Aorta (tissue), 5 donors: ENCODE data around the gene C21orf58. TPM values are rescaled to one million over a fixed set of nuclear protein-coding genes. Genes with fewer than 3 reads are reported as not detected.

Source experiments
- ATAC-seq: fragments of 200-7000 bp; cut with Tn5 transposase; one replicate; pipeline ENCODE4 v1.9.1; 2022; ENCODE audit warnings: moderate library complexity; ENCODE audit not compliant: low FRiP score
- DNase-seq, 2 donors: peaks; one replicate each; pipeline ENCODE4 v3.0.0-alpha.2; 2020
- H3K27ac ChIP-seq, 2 donors: one replicate each; pipeline ENCODE4 v1.5.1; 2013; ENCODE audit warnings: low read length in 2 of 2, mild to moderate bottlenecking in 2 of 2, moderate library complexity in 2 of 2, control low read depth in 1 of 2, inconsistent platforms in 1 of 2, low read depth in 1 of 2
- H3K27me3 ChIP-seq, 2 donors: one replicate each; pipeline ENCODE4 v1.6.1; 2013; ENCODE audit warnings: control low read depth in 1 of 2, low read length in 1 of 2, mild to moderate bottlenecking in 1 of 2, moderate library complexity in 1 of 2; ENCODE audit not compliant: insufficient read depth in 2 of 2, control insufficient read depth in 1 of 2
- H3K36me3 ChIP-seq, 2 donors: one replicate each; pipeline ENCODE4 v1.6.1; 2013; ENCODE audit warnings: control low read depth in 1 of 2, low read length in 1 of 2, mild to moderate bottlenecking in 1 of 2; ENCODE audit not compliant: insufficient read depth in 2 of 2, control insufficient read depth in 1 of 2
- H3K4me1 ChIP-seq, 2 donors: one replicate each; pipeline ENCODE4 v1.6.1; 2013; ENCODE audit warnings: low read length in 2 of 2, control low read depth in 1 of 2, mild to moderate bottlenecking in 1 of 2, moderate library complexity in 1 of 2; ENCODE audit not compliant: insufficient read depth in 2 of 2, control insufficient read depth in 1 of 2
- H3K4me3 ChIP-seq, 2 donors: one replicate each; pipeline ENCODE4 v1.5.1; 2013; ENCODE audit warnings: low read length in 2 of 2, control low read depth in 1 of 2, mild to moderate bottlenecking in 1 of 2
- H3K9me3 ChIP-seq: one replicate; pipeline ENCODE4 v1.6.1; 2013; ENCODE audit warnings: mild to moderate bottlenecking, low read length; ENCODE audit not compliant: control insufficient read depth
- WGBS, 2 donors: extraction: QIAGEN DNeasy Blood & Tissue Kit; methylation state at CpG; one replicate each; pipeline ENCODE4 v1.1.7; 2013; 5-methylcytosine and 5-hydroxymethylcytosine counted together
- intact Hi-C, 2 donors: fragments of 100-400 bp; cut with DNase I; formaldehyde crosslinking; loops; one replicate each; pipeline versions ENCODE4 v1.14.2 to v1.15.0; 2022
- polyA plus RNA-seq, 2 donors: library from polyadenylated mRNA; stranded (reverse); fragments of 200-250 nt; gene quantifications; one replicate each; pipeline ENCODE4 v1.2.3, GENCODE V29; 2013
- total RNA-seq, 2 donors: library from RNA; stranded (reverse); fragmentation: NEBNext Ultra II Directional; extraction: Animal tissue kit (Norgen Biotek cat#: 25700); gene quantifications; one replicate each; pipeline ENCODE4 v1.2.1, GENCODE V29; 2021
- donor health status: healthy with polysubstance abuse.
- donor health status: Bipolar disorder and iron deficiency.
- donor health status: DM: no; HTN: no; CAD: no.
- donor health status: DM: no; HTN: no; CAD: no.
- donor health status: DM: yes; HTN: yes; CAD: no.

The C21orf58 gene
- total and polyA plus RNA-seq, 4 donors, result 0.38 to 3.7 (median 1.7) TPM

GRCh38 chr21:46366561-46366960 lies 42.9 kb upstream of the C21orf58 start:
- Histone ChIP-seq H3K4me1 (no peaks in the 10 kb centered on the region), H3K4me3 (no peak overlapping the region), H3K9me3 (no peaks in the 10 kb centered on the region), H3K36me3 (peaks cover 0 to 6% of the 10 kb centered on the region in 2 donors), H3K27me3 (no peaks in the 10 kb centered on the region), H3K27ac (no peak overlapping the region)
- DNase-seq (no peak), ATAC-seq (no peak)
- intact Hi-C loops, result no loop called here
- WGBS, 2 donors, result 88 to 91% methylated on average over 19 of the region's 19 CpGs

GRCh38 chr21:46366091-46366490 lies 42.4 kb upstream of the C21orf58 start:
- H3K9me3 ChIP-seq, result no peaks in the 10 kb centered on the region
- no peak overlapping the region for H3K4me3 ChIP-seq
- DNase-seq (no peak), ATAC-seq (no peak)
- intact Hi-C loops, result no loop called here
- H3K27me3 ChIP-seq, result no peaks in the 10 kb centered on the region
- H3K4me1 ChIP-seq, result no peaks in the 10 kb centered on the region
- WGBS, 2 donors, result 89 to 92% methylated on average over 11 of the region's 11 CpGs
- H3K36me3 ChIP-seq, result peaks cover 0 to 8% of the 10 kb centered on the region in 2 donors
- no peak overlapping the region for H3K27ac ChIP-seq

GRCh38 chr21:46363698-46364097 lies 40.0 kb upstream of the C21orf58 start:
- Histone ChIP-seq H3K27me3 (no peaks in the 10 kb centered on the region), H3K36me3 (peaks cover 0 to 8% of the 10 kb centered on the region in 2 donors)
- no peak for ATAC-seq

GRCh38 chr21:46362946-46363345 lies 39.3 kb upstream of the C21orf58 start:
- no peaks in the 10 kb centered on the region for H3K9me3 ChIP-seq
- intact Hi-C loops, result no loop called here
- no peak for DNase-seq
- H3K27ac ChIP-seq, result no peak overlapping the region
- ATAC-seq, result no peak
- no peak overlapping the region for H3K4me3 ChIP-seq
- H3K36me3 ChIP-seq, result peaks cover 0 to 5% of the 10 kb centered on the region in 2 donors
- 86 to 89% methylated on average over 15 of the region's 15 CpGs for WGBS, 2 donors
- H3K4me1 ChIP-seq, result no peaks in the 10 kb centered on the region
- H3K27me3 ChIP-seq, result no peaks in the 10 kb centered on the region

More at GRCh38 chr21:46363698-46364097, 40.0 kb upstream of the C21orf58 start:
- Histone ChIP-seq H3K4me3 (no peak overlapping the region), H3K4me1 (no peaks in the 10 kb centered on the region), H3K27ac (no peak overlapping the region), H3K9me3 (no peaks in the 10 kb centered on the region)
- intact Hi-C loops, result no loop called here
- DNase-seq, result no peak
- WGBS, 2 donors, result 91 to 92% methylated on average over 16 of the region's 16 CpGs

GRCh38 chr21:46361935-46362334 lies 38.3 kb upstream of the C21orf58 start:
- Histone ChIP-seq H3K9me3 (no peaks in the 10 kb centered on the region), H3K4me1 (no peaks in the 10 kb centered on the region), H3K36me3 (peaks cover 0 to 5% of the 10 kb centered on the region in 2 donors), H3K4me3 (no peak overlapping the region), H3K27me3 (no peaks in the 10 kb centered on the region), H3K27ac (no peak overlapping the region)
- intact Hi-C loops, result no loop called here
- ATAC-seq, result no peak
- WGBS, 2 donors, result 42 to 50% methylated on average over 10 of the region's 10 CpGs
- no peak for DNase-seq

GRCh38 chr21:46361176-46361575 lies 37.5 kb upstream of the C21orf58 start:
- intact Hi-C loops, result no loop called here
- H3K4me3 ChIP-seq, result no peak overlapping the region
- H3K36me3 ChIP-seq, result peaks cover 0 to 5% of the 10 kb centered on the region in 2 donors
- WGBS, 2 donors, result 82 to 89% methylated on average over 10 of the region's 10 CpGs
- H3K27me3 ChIP-seq, result no peaks in the 10 kb centered on the region
- no peaks in the 10 kb centered on the region for H3K9me3 ChIP-seq
- no peaks in the 10 kb centered on the region for H3K4me1 ChIP-seq
- DNase-seq (no peak), ATAC-seq (no peak)
- no peak overlapping the region for H3K27ac ChIP-seq

GRCh38 chr21:46357684-46358425 lies 34.2 kb upstream of the C21orf58 start:
- no peaks in the 10 kb centered on the region for H3K27me3 ChIP-seq
- ATAC-seq (no peak), DNase-seq (no peak)
- H3K27ac ChIP-seq, result no peak overlapping the region
- H3K9me3 ChIP-seq, result no peaks in the 10 kb centered on the region
- H3K4me3 ChIP-seq, result no peak overlapping the region
- H3K36me3 ChIP-seq, result peaks cover 0 to 10% of the 10 kb centered on the region in 2 donors
- H3K4me1 ChIP-seq, result no peaks in the 10 kb centered on the region
- intact Hi-C loops, result no loop called here
- WGBS, 2 donors, result 92 to 93% methylated on average over 19 of the region's 19 CpGs

- no peaks in the 10 kb centered on the region for H3K4me1 ChIP-seq
- H3K9me3 ChIP-seq, result no peaks in the 10 kb centered on the region
- H3K27ac ChIP-seq, result no peak overlapping the region
- H3K27me3 ChIP-seq, result no peaks in the 10 kb centered on the region
- H3K4me3 ChIP-seq, result no peak overlapping the region
- H3K36me3 ChIP-seq, result peaks cover 0 to 12% of the 10 kb centered on the region in 2 donors
- intact Hi-C loops, result no loop called here
- no peak for DNase-seq
- ATAC-seq, result no peak
- WGBS, 2 donors, result 86 to 87% methylated on average over 4 of the region's 4 CpGs
Measured at GRCh38 chr21:46357335-46357604, 33.6 kb upstream of the C21orf58 start.

- Histone ChIP-seq H3K27me3 (no peaks in the 10 kb centered on the region), H3K4me1 (no peaks in the 10 kb centered on the region), H3K27ac (no peak overlapping the region), H3K4me3 (no peak overlapping the region), H3K36me3 (peaks cover 0 to 12% of the 10 kb centered on the region in 2 donors), H3K9me3 (no peaks in the 10 kb centered on the region)
- DNase-seq (no peak), ATAC-seq (no peak)
- intact Hi-C loops, result no loop called here
- 89% methylated on average over 23 of the region's 23 CpGs for WGBS, 2 donors
Measured at GRCh38 chr21:46356494-46357334, 33.0 kb upstream of the C21orf58 start.
